ENCODE data around the gene GTF3C1.

GTF3C1 gene

GRCh38 chr16:27586711-27587110, 37.0 kb upstream of the GTF3C1 start:
- no peak overlapping the region for H2AFZ ChIP-seq
- no peak overlapping the region for H3K4me2 ChIP-seq (ENCODE audit: low read length)
- no peaks in the 10 kb centered on the region for H3K9me3 ChIP-seq (ENCODE audit: control insufficient read depth, low read length)
- no peaks in the 10 kb centered on the region for H3K36me3 ChIP-seq (ENCODE audit: control insufficient read depth, insufficient read depth, low read length)
- no peaks in the 10 kb centered on the region for H3K4me1 ChIP-seq
- no peaks in the 10 kb centered on the region for H3K79me2 ChIP-seq
- no peak overlapping the region for H3K27ac ChIP-seq
- no peaks in the 10 kb centered on the region for H3K27me3 ChIP-seq (ENCODE audit: control insufficient read depth, insufficient read depth, low read length)
- no peak for TF ChIP-seq CTCF (IDR thresholded peaks at IDR 0.05)
- no peak overlapping the region for H3K4me3 ChIP-seq (ENCODE audit: low read depth, low read length)
- H3K9ac ChIP-seq = no peak overlapping the region

- H3K79me2 ChIP-seq = no peaks in the 10 kb centered on the region
- H2AFZ ChIP-seq = no peak overlapping the region
- no peaks in the 10 kb centered on the region for H3K4me1 ChIP-seq
- no peaks in the 10 kb centered on the region for H3K36me3 ChIP-seq (ENCODE audit: control insufficient read depth, insufficient read depth, low read length)
- no peaks in the 10 kb centered on the region for H3K27me3 ChIP-seq (ENCODE audit: control insufficient read depth, insufficient read depth, low read length)
- no peaks in the 10 kb centered on the region for H3K9me3 ChIP-seq (ENCODE audit: control insufficient read depth, low read length)
- no peak for TF ChIP-seq CTCF (IDR thresholded peaks at IDR 0.05)
- no peak overlapping the region for H3K4me2 ChIP-seq (ENCODE audit: low read length)
- no peak overlapping the region for H3K9ac ChIP-seq
- H3K27ac ChIP-seq = no peak overlapping the region
- H3K4me3 ChIP-seq (ENCODE audit: low read depth, low read length) = no peak overlapping the region
Measured at GRCh38 chr16:27585200-27585599, 35.5 kb upstream of the GTF3C1 start.

GRCh38 chr16:27583634-27584033, 33.9 kb upstream of the GTF3C1 start:
- Histone ChIP-seq H2AFZ (no peak overlapping the region), H3K4me1 (no peaks in the 10 kb centered on the region), H3K9ac (no peak overlapping the region), H3K9me3 (ENCODE audit: control insufficient read depth, low read length) (no peaks in the 10 kb centered on the region), H3K4me2 (ENCODE audit: low read length) (no peak overlapping the region), H3K4me3 (ENCODE audit: low read depth, low read length) (no peak overlapping the region), H3K36me3 (ENCODE audit: control insufficient read depth, insufficient read depth, low read length) (no peaks in the 10 kb centered on the region), H3K79me2 (no peaks in the 10 kb centered on the region), H3K27me3 (ENCODE audit: control insufficient read depth, insufficient read depth, low read length) (no peaks in the 10 kb centered on the region), H3K27ac (no peak overlapping the region)
- no peak for TF ChIP-seq CTCF (IDR thresholded peaks at IDR 0.05)

- H3K79me2 ChIP-seq = no peaks in the 10 kb centered on the region
- H3K27me3 ChIP-seq (ENCODE audit: control insufficient read depth, insufficient read depth, low read length) = no peaks in the 10 kb centered on the region
- no peak overlapping the region for H3K4me3 ChIP-seq (ENCODE audit: low read depth, low read length)
- no peak overlapping the region for H3K27ac ChIP-seq
- H3K9ac ChIP-seq = no peak overlapping the region
- H3K4me2 ChIP-seq (ENCODE audit: low read length) = no peak overlapping the region
- no peaks in the 10 kb centered on the region for H3K4me1 ChIP-seq
- TF ChIP-seq CTCF (IDR thresholded peaks at IDR 0.05) = no peak
- H3K36me3 ChIP-seq (ENCODE audit: control insufficient read depth, insufficient read depth, low read length) = no peaks in the 10 kb centered on the region
- H2AFZ ChIP-seq = no peak overlapping the region
- no peaks in the 10 kb centered on the region for H3K9me3 ChIP-seq (ENCODE audit: control insufficient read depth, low read length)
Measured at GRCh38 chr16:27582883-27583282, 33.2 kb upstream of the GTF3C1 start.

- no peak overlapping the region for H3K27ac ChIP-seq
- no peak for TF ChIP-seq CTCF (IDR thresholded peaks at IDR 0.05)
- no peak overlapping the region for H3K4me3 ChIP-seq (ENCODE audit: low read depth, low read length)
- H3K36me3 ChIP-seq (ENCODE audit: control insufficient read depth, insufficient read depth, low read length) = no peaks in the 10 kb centered on the region
- H3K9ac ChIP-seq = no peak overlapping the region
- H3K79me2 ChIP-seq = no peaks in the 10 kb centered on the region
- no peaks in the 10 kb centered on the region for H3K4me1 ChIP-seq
- no peaks in the 10 kb centered on the region for H3K9me3 ChIP-seq (ENCODE audit: control insufficient read depth, low read length)
- H2AFZ ChIP-seq = no peak overlapping the region
- H3K4me2 ChIP-seq (ENCODE audit: low read length) = no peak overlapping the region
- H3K27me3 ChIP-seq (ENCODE audit: control insufficient read depth, insufficient read depth, low read length) = no peaks in the 10 kb centered on the region
Measured at GRCh38 chr16:27579087-27579980, 29.6 kb upstream of the GTF3C1 start.
